HFFc6 (cell line): ENCODE results near the gene KCNIP1. TPM values are rescaled to one million over a fixed set of nuclear protein-coding genes. Genes with fewer than 3 reads are reported as not detected.

Experiments used
- DNase-seq: peaks from one replicate; pipeline ENCODE4 v3.0.0-alpha.2; 2018
- H3K27ac Mint-ChIP-seq: 2 replicates; pipeline ENCODE4 v1.8.0; 2020; ENCODE audit warnings: mild to moderate bottlenecking, mixed read lengths
- H3K27me3 Mint-ChIP-seq: 2 replicates; pipeline ENCODE4 v1.8.0; 2021; ENCODE audit warnings: mild to moderate bottlenecking, moderate library complexity, mixed read lengths; ENCODE audit not compliant: insufficient read depth
- H3K36me3 Mint-ChIP-seq: 2 replicates; pipeline ENCODE4 v1.8.0; 2021; ENCODE audit warnings: low read depth, mixed read lengths
- H3K4me1 Mint-ChIP-seq: 2 replicates; pipeline ENCODE4 v1.8.0; 2020; ENCODE audit warnings: low read depth, mixed read lengths
- H3K4me3 Mint-ChIP-seq: 2 replicates; pipeline ENCODE4 v1.8.0; 2020; ENCODE audit warnings: mild to moderate bottlenecking, moderate library complexity, mixed read lengths
- H3K9me3 Mint-ChIP-seq: 2 replicates; pipeline ENCODE4 v1.8.0; 2020; ENCODE audit warnings: mild to moderate bottlenecking, mixed read lengths
- CTCF ChIP-seq: fragments of 200-600 bp; sonication (generic); IDR thresholded peaks from 2 replicates; pipeline ENCODE4 v1.5.0; 2021; ENCODE audit warnings: antibody characterized with exemption, mild to moderate bottlenecking
- total RNA-seq, 6 experiments: library from RNA; stranded (reverse); fragmentation: NEBNext Ultra II Directional; extraction: Animal tissue kit (Norgen Biotek cat#: 25700); gene quantifications; 2 replicates in 1 of 6; 3 replicates in 5 of 6; pipeline ENCODE4 v1.2.3, GENCODE V29; 2021

Gene KCNIP1
- total RNA-seq, 6 experiments from 2014 or later = not detected

GRCh38 chr5:170755679-170756456, 252.0 kb downstream of the KCNIP1 start:
- no peaks in the 10 kb centered on the region for H3K36me3 Mint-ChIP-seq
- TF ChIP-seq CTCF = no peak
- H3K4me3 Mint-ChIP-seq = no peak overlapping the region
- DNase-seq = no peak
- H3K27ac Mint-ChIP-seq = no peak overlapping the region
- H3K4me1 Mint-ChIP-seq = peaks cover 10% of the 10 kb centered on the region; the same call in 1 of the 2 replicates
- no peaks in the 10 kb centered on the region for H3K9me3 Mint-ChIP-seq
- H3K27me3 Mint-ChIP-seq = peaks cover 24% of the 10 kb centered on the region

GRCh38 chr5:170756691-170757090, 252.9 kb downstream of the KCNIP1 start:
- H3K27me3 Mint-ChIP-seq = peaks cover 24% of the 10 kb centered on the region
- H3K4me3 Mint-ChIP-seq = no peak overlapping the region
- H3K9me3 Mint-ChIP-seq = no peaks in the 10 kb centered on the region
- no peaks in the 10 kb centered on the region for H3K36me3 Mint-ChIP-seq
- no peak overlapping the region for H3K27ac Mint-ChIP-seq
- DNase-seq = no peak
- peaks cover 10% of the 10 kb centered on the region; the same call in 1 of the 2 replicates for H3K4me1 Mint-ChIP-seq
- no peak for TF ChIP-seq CTCF

- Mint-ChIP-seq H3K36me3 (no peaks in the 10 kb centered on the region), H3K27ac (no peak overlapping the region), H3K4me1 (peaks cover 10% of the 10 kb centered on the region; the same call in 1 of the 2 replicates), H3K27me3 (peaks cover 23% of the 10 kb centered on the region), H3K9me3 (no peaks in the 10 kb centered on the region), H3K4me3 (no peak overlapping the region)
- peak; percentile 36 for DNase-seq
- TF ChIP-seq CTCF = no peak
These were observed 253.4 kb downstream of the KCNIP1 start for GRCh38 chr5:170757182-170757601.

- Mint-ChIP-seq H3K9me3 (no peaks in the 10 kb centered on the region), H3K27me3 (peaks cover 22% of the 10 kb centered on the region), H3K36me3 (no peaks in the 10 kb centered on the region), H3K4me3 (no peak overlapping the region), H3K27ac (no peak overlapping the region), H3K4me1 (peaks cover 10% of the 10 kb centered on the region; the same call in 1 of the 2 replicates)
- DNase-seq = no peak
- TF ChIP-seq CTCF = no peak
These were observed 253.8 kb downstream of the KCNIP1 start for GRCh38 chr5:170757669-170758068.

GRCh38 chr5:170758481-170758880, 254.7 kb downstream of the KCNIP1 start:
- Mint-ChIP-seq H3K27me3 (peaks cover 22% of the 10 kb centered on the region), H3K9me3 (no peaks in the 10 kb centered on the region), H3K4me3 (no peak overlapping the region), H3K36me3 (no peaks in the 10 kb centered on the region), H3K4me1 (peaks cover 10% of the 10 kb centered on the region; the same call in 1 of the 2 replicates), H3K27ac (no peak overlapping the region)
- no peak for DNase-seq
- no peak for TF ChIP-seq CTCF
